Measurements from ENCODE around the gene RAB11FIP5.

RAB11FIP5 gene

DNA sequence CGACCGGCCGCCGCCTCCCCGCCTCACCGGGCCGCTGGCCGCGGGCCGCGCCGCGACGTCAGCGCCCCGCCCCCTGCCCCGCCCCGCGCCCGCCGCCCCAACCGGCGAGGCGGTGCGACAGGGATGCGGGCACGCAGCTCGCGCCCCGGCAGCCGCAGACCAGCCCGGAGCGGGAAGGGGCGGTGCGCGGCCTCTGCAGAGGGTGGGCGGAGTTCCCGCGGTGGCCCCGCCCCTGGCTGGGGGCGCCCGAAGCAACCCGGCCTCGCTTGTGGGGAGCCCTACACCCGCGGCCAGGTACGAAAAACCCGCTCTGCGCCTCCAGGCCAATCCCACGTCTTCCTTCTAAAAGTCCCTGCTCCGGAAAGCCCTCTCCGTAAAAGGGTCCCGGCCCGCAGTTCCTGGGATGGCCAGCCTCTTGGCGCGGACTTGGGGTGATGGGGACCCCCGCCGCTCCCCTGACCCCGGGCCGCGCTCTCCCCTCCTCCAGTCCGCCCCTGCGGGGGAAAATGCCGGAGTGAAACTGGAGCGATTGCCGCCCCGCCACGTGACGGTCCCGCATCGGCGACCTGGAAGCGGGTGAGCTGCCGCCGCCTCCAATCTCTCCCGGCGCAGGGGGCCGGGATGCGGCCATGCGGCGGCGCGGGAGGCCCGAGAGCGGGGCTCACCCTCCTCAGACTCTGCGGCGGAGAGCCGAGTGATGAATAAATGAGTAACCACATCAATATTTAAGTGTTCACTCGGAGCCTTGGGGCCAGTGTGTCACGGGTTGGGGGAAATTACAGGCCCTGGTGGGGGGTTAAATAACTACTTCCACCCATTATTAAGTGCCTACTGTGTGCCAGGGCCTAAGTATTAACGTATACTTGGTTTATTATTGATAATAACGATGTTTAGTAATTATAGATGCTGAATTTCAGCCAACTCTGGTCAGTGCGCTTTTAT lies at the start of gene RAB11FIP5:
RAB11FIP5 (minus strand) TSS at position 36 of the 942 bp plus-strand sequence. CDS start 171 bp downstream, outside the sequence.
- H3K4me3 ChIP-seq (ENCODE audit: low read length) = peak within 1 kb of the TSS; percentile 70
- TF ChIP-seq CTCF (conservative IDR thresholded peaks at IDR 0.05; ENCODE audit: low read depth, low read length) = no peak
- no peak for DNase-seq (ENCODE audit: low read depth)

DNA sequence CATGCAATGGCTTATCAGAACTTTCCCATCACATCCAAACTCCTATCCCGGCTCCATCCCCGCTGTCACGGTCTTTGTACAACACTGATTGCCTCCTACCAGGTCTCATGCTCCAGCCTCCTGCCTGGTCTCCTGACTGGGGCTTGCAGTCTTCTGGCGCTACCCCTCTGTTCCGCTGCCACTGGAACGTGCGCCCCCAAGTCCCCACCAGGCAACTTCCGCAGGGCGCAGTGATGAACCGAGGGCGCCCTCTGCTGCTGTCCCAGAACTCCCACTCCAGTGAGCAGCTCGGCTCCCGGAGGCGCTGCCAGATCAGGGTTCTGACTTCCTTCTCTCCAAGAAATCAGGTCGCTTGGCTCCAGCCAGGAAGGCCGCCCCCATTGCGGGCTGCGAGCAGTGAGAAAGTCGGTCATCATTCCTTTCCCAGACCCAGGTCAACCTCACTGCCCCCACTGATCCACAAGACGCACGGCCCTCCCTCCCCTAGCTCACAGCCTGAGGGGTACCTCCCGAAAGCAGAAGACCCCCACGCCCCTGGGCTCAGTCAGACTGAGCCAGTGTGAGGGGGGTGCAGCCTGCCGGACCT lies 43.9 kb upstream of the RAB11FIP5 start:
- TF ChIP-seq CTCF (conservative IDR thresholded peaks at IDR 0.05; ENCODE audit: low read depth, low read length) = peak; percentile 88
- H3K4me3 ChIP-seq (ENCODE audit: low read length) = peak overlapping the region; percentile 13
- DNase-seq (ENCODE audit: low read depth) = no peak

GRCh38 chr2:73142937-73143336 lies 30.2 kb upstream of the RAB11FIP5 start:
- no peak for DNase-seq (ENCODE audit: low read depth)
- no peak overlapping the region for H3K4me3 ChIP-seq (ENCODE audit: low read length)
- no peak for TF ChIP-seq CTCF (conservative IDR thresholded peaks at IDR 0.05; ENCODE audit: low read depth, low read length)

- DNase-seq (ENCODE audit: low read depth) = no peak
- H3K4me3 ChIP-seq (ENCODE audit: low read length) = no peak overlapping the region
- TF ChIP-seq CTCF (conservative IDR thresholded peaks at IDR 0.05; ENCODE audit: low read depth, low read length) = no peak
Measured at GRCh38 chr2:73141896-73142295, 29.1 kb upstream of the RAB11FIP5 start.

DNA sequence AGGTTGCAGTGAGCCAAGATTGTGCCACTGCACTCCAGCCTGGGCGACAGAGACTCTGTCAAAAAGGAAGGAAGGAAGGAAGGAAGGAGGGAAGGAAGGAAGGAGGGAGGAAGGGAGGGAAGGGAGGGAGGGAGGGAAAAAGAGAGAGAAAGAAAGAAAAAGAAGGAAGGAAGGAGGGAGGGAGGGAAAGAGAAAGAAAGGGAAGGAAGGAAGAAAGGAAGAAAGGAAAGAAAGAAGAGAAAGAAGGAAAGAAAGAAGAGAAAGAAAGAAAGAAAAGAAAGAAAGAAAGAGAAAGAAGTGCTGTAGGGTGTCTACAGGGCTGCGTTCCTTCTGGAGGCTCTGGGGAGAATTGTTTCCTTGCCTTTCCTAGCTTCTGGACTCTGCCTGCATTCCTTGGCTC lies 22.5 kb upstream of the RAB11FIP5 start:
- TF ChIP-seq CTCF (conservative IDR thresholded peaks at IDR 0.05; ENCODE audit: low read depth, low read length) = no peak
- H3K4me3 ChIP-seq (ENCODE audit: low read length) = no peak overlapping the region
- DNase-seq (ENCODE audit: low read depth) = no peak

DNA sequence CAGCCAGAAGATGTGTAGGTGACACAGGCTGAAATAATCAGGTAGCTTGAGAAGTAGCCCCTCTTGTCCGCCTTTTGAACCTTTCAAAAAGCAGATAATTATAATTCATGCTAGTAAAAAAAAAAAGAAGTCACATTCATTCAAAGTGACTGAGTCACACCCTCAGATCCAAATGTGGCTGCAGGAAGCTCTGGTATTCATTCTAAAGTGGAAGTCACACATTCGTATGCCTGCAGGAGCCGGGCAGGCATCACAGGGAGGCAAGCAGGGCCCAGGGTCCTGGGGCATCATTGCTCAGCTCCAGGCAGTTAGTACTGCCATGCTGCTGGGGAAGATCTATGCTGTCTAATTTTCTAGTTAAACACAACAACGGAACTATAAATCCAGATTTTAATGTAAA lies 21.7 kb upstream of the RAB11FIP5 start:
- DNase-seq (ENCODE audit: low read depth) = no peak
- H3K4me3 ChIP-seq (ENCODE audit: low read length) = no peak overlapping the region

More for the DNA sequence above, 21.7 kb upstream of the RAB11FIP5 start:
- TF ChIP-seq CTCF (conservative IDR thresholded peaks at IDR 0.05; ENCODE audit: low read depth, low read length) = no peak

Data from retinal pigment epithelial cell (primary cell).